Left ventricle myocardium inferior (tissue), 1 donor: ENCODE results near the gene LCE1F. TPM values are rescaled to one million over a fixed set of nuclear protein-coding genes. Genes with fewer than 3 reads are reported as not detected.

Source experiments
- DNase-seq: peaks from one replicate; pipeline ENCODE4 v3.0.0-alpha.2; 2020
- H3K27ac ChIP-seq: fragments of 200-600 bp; replicated peaks from 2 replicates; pipeline ENCODE4 v1.8.0; 2021
- H3K27me3 ChIP-seq: fragments of 200-600 bp; 2 replicates; pipeline ENCODE4 v1.8.0; 2021; ENCODE audit warnings: low read depth
- H3K36me3 ChIP-seq: fragments of 200-600 bp; 2 replicates; pipeline ENCODE4 v1.8.0; 2021
- H3K4me1 ChIP-seq: fragments of 200-600 bp; 2 replicates; pipeline ENCODE4 v1.8.0; 2021
- H3K4me3 ChIP-seq: fragments of 200-600 bp; 2 replicates; pipeline ENCODE4 v1.8.0; 2021; ENCODE audit warnings: mild to moderate bottlenecking, moderate library complexity
- H3K9me3 ChIP-seq: fragments of 200-600 bp; replicated peaks from 2 replicates; pipeline ENCODE4 v1.8.0; 2021
- CTCF ChIP-seq: fragments of 200-600 bp; IDR thresholded peaks from 2 replicates; pipeline ENCODE4 v1.8.0; 2021; ENCODE audit warnings: antibody characterized with exemption, mild to moderate bottlenecking, borderline replicate concordance
- intact Hi-C: fragments of 100-400 bp; cut with micrococcal nuclease; formaldehyde crosslinking; loops from one replicate; pipeline ENCODE4 v1.11.0; 2022
- total RNA-seq: library from RNA; stranded (reverse); fragmentation: NEBNext Ultra II Directional; extraction: Animal tissue kit (Norgen Biotek cat#: 25700); gene quantifications from one replicate; pipeline ENCODE4 v1.2.1, GENCODE V29; 2021
- donor health status: DM: no; HTN: yes; CAD: no; lungs with severe emphysema.

The LCE1F gene
- total RNA-seq, 1 donor from 2014 or later = not detected

GRCh38 chr1:152796421-152796820, 21.5 kb downstream of the LCE1F start, which contains the start of gene LCE1D:
TSS of gene LCE1D (plus strand) at chr1:152796721. CDS start at chr1:152797795, 1,074 bp downstream.
- TF ChIP-seq CTCF = no peak
- intact Hi-C loops = no loop called here
- H3K4me1 ChIP-seq = no peaks in the 10 kb centered on the region
- peaks cover 1% of the 10 kb centered on the region for H3K27me3 ChIP-seq
- H3K9me3 ChIP-seq = no peaks in the 10 kb centered on the region
- H3K36me3 ChIP-seq = no peaks in the 10 kb centered on the region
- H3K27ac ChIP-seq = no peak within 1 kb of the TSS
- H3K4me3 ChIP-seq = no peak within 1 kb of the TSS
- no peak for DNase-seq

- no peak for TF ChIP-seq CTCF
- Histone ChIP-seq H3K4me1 (no peaks in the 10 kb centered on the region), H3K4me3 (no peak overlapping the region), H3K27ac (no peak overlapping the region), H3K27me3 (peaks cover 14% of the 10 kb centered on the region), H3K36me3 (no peaks in the 10 kb centered on the region), H3K9me3 (no peaks in the 10 kb centered on the region)
- no peak for DNase-seq
- intact Hi-C loops = no loop called here
These were observed 26.4 kb downstream of the LCE1F start for GRCh38 chr1:152801333-152801732.

GRCh38 chr1:152806576-152806975, 31.6 kb downstream of the LCE1F start, which contains the start of gene LCE1C:
TSS of gene LCE1C (minus strand) at chr1:152806651. CDS start at chr1:152805478, 1,173 bp downstream.
- Histone ChIP-seq H3K9me3 (peaks cover 6% of the 10 kb centered on the region), H3K4me3 (no peak within 1 kb of the TSS), H3K27me3 (peaks cover 11% of the 10 kb centered on the region), H3K4me1 (no peaks in the 10 kb centered on the region), H3K36me3 (no peaks in the 10 kb centered on the region), H3K27ac (no peak within 1 kb of the TSS)
- TF ChIP-seq CTCF = no peak
- no peak for DNase-seq
- intact Hi-C loops = no loop called here

GRCh38 chr1:152811050-152811449, 36.1 kb downstream of the LCE1F start:
- no peak overlapping the region for H3K27ac ChIP-seq
- intact Hi-C loops = no loop called here

GRCh38 chr1:152811671-152812070, 36.7 kb downstream of the LCE1F start, which contains the start of gene LCE1B:
TSS of gene LCE1B (plus strand) at chr1:152811971. CDS start at chr1:152812447, 476 bp downstream.
- peaks cover 5% of the 10 kb centered on the region for H3K27me3 ChIP-seq
- H3K36me3 ChIP-seq = no peaks in the 10 kb centered on the region
- intact Hi-C loops = no loop called here
- H3K4me3 ChIP-seq = no peak within 1 kb of the TSS
- DNase-seq = no peak
- no peaks in the 10 kb centered on the region for H3K4me1 ChIP-seq
- peaks cover 11% of the 10 kb centered on the region for H3K9me3 ChIP-seq
- no peak for TF ChIP-seq CTCF
- no peak within 1 kb of the TSS for H3K27ac ChIP-seq

More at GRCh38 chr1:152811050-152811449, 36.1 kb downstream of the LCE1F start:
- Histone ChIP-seq H3K27me3 (peaks cover 5% of the 10 kb centered on the region), H3K9me3 (peaks cover 11% of the 10 kb centered on the region), H3K36me3 (no peaks in the 10 kb centered on the region), H3K4me1 (no peaks in the 10 kb centered on the region), H3K4me3 (no peak overlapping the region)
- TF ChIP-seq CTCF = no peak
- no peak for DNase-seq
